Cortex of kidney (tissue), 1 donor: ENCODE measurements around the gene NOC3L.
"Not testable (repeated sequence)": the region's sequence is repeated elsewhere in the genome, so short reads cannot be mapped to it uniquely, and the experiment has no call there.

Experiments
- DNase-seq: peaks from one replicate; lab custom pipeline; 2025; lab: John Stamatoyannopoulos, UW

Gene NOC3L

GRCh38 chr10:94362360-94363250 is at the start of gene NOC3L:
TSS of gene NOC3L (minus strand) at chr10:94362939. CDS start at chr10:94362838, 101 bp downstream.
- DNase-seq, result peak; percentile 32

- DNase-seq, result no peak
Observed at GRCh38 chr10:94412449-94412848, 49.7 kb upstream of the NOC3L start.

GRCh38 chr10:94411304-94411703 is 48.6 kb upstream of the NOC3L start:
- DNase-seq, result no peak

- DNase-seq, result no peak
Observed at GRCh38 chr10:94409021-94409657, 46.4 kb upstream of the NOC3L start.

GRCh38 chr10:94407668-94408067 is 44.9 kb upstream of the NOC3L start:
- DNase-seq, result no peak

GRCh38 chr10:94405406-94405805 is 42.7 kb upstream of the NOC3L start:
- DNase-seq, result no peak

- DNase-seq, result no peak
Observed at GRCh38 chr10:94403380-94404213, 40.9 kb upstream of the NOC3L start.

- no peak for DNase-seq
Observed at GRCh38 chr10:94402843-94403379, 40.2 kb upstream of the NOC3L start.

- DNase-seq, result peak; percentile 51
Observed at GRCh38 chr10:94402204-94402842, 39.6 kb upstream of the NOC3L start, which contains the start of gene TBC1D12. TSS of gene TBC1D12 (plus strand) at chr10:94402541. CDS start at chr10:94402614, 73 bp downstream.

- no peak for DNase-seq
Observed at GRCh38 chr10:94398762-94399161, 36.0 kb upstream of the NOC3L start.

- DNase-seq, result no peak
Observed at GRCh38 chr10:94397549-94398370, 35.0 kb upstream of the NOC3L start.

- not testable (repeated sequence) for DNase-seq
Observed at GRCh38 chr10:94392117-94392516, 29.4 kb upstream of the NOC3L start.

GRCh38 chr10:94385733-94386132 is 23.0 kb upstream of the NOC3L start:
- DNase-seq, result not testable (repeated sequence)

GRCh38 chr10:94383530-94383929 is 20.8 kb upstream of the NOC3L start:
- no peak for DNase-seq

GRCh38 chr10:94376865-94377264 is 14.1 kb upstream of the NOC3L start:
- no peak for DNase-seq

- no peak for DNase-seq
Observed at GRCh38 chr10:94375374-94375773, 12.6 kb upstream of the NOC3L start.

- DNase-seq, result no peak
Observed at GRCh38 chr10:94370501-94370900, 7.8 kb upstream of the NOC3L start.

- no peak for DNase-seq
Observed at GRCh38 chr10:94366382-94366781, 3.6 kb upstream of the NOC3L start.

- DNase-seq, result no peak
Observed at GRCh38 chr10:94364482-94364881, 1.7 kb upstream of the NOC3L start.

GRCh38 chr10:94363251-94363565 is 469 bp upstream of the NOC3L start:
- DNase-seq, result no peak
